ENCODE results near the gene VPS9D1. TPM values are rescaled to one million over a fixed set of nuclear protein-coding genes. Genes with fewer than 3 reads are reported as not detected.

The VPS9D1 gene
- total and polyA plus RNA-seq, 2 of the 4 experiments (the other 2 are of a cell fraction), result 1.8 to 20.3 TPM

DNA sequence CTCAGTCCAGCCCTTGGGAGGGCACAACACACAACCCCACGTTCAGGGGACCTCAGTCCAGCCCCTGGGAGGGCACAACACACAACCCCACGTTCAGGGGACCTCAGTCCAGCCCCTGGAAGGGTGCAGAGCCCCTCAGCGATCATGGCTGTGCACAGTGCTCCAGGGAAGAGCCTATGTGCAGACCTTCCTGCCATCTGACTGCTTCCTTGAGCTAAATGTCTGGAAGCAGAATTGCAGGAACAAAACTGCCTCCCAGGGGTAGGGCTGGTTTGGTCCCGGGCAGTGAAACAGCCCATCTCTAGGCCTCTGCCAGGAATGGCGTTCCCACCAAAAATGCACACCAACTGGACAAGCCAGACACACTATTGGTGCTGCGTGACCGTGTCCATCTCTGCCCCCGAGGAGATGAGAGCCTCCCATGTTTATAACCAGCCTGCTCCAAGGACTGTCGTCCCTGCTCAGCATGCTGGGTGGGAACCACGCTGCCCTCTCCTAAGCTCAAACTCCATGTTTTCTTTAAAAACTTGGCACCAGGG, 44.7 kb upstream of the VPS9D1 start:
- Histone ChIP-seq H3K23ac (ENCODE audit: low read depth, low read length) (no peak overlapping the region), H3K79me1 (ENCODE audit: low read depth in 1 of 2, low read length in 2 of 2) (peaks cover 0 to 3% of the 10 kb centered on the region in 2 experiments; a peak in 1 of 4 replicates), H3K4me3 (ENCODE audit: insufficient read depth, low read depth, low read length) (no peak overlapping the region), H4K91ac (ENCODE audit: insufficient read depth, low read depth, low read length) (no peak overlapping the region), H4K20me1 (ENCODE audit: insufficient read depth, low read length) (no peaks in the 10 kb centered on the region), H2BK15ac (ENCODE audit: low read depth, low read length) (no peak overlapping the region), H3K9me3 (ENCODE audit: control insufficient read depth, insufficient read depth, low read length) (no peaks in the 10 kb centered on the region), H3K9ac (ENCODE audit: low read depth, low read length) (no peak overlapping the region), H3K4me1 (ENCODE audit: control insufficient read depth, insufficient read depth, low read length) (no peaks in the 10 kb centered on the region), H3K36me3 (ENCODE audit: control insufficient read depth, insufficient read depth, low read length) (peaks cover 27% of the 10 kb centered on the region), H4K8ac (ENCODE audit: low read depth in 2 of 2, low read length in 2 of 2) (no peak overlapping the region), H3K4me2 (ENCODE audit: low read depth, low read length) (no peak overlapping the region), H2AFZ (replicated peaks; ENCODE audit: low read length, poor library complexity) (no peak overlapping the region), H3K14ac (replicated peaks; ENCODE audit: low read depth, low read length) (no peak overlapping the region), H3K18ac (ENCODE audit: low read depth, low read length) (no peak overlapping the region), H3K27ac (ENCODE audit: insufficient read depth, low read length) (no peak overlapping the region), H2BK20ac (ENCODE audit: low read depth, low read length) (no peak overlapping the region), H2AK5ac (ENCODE audit: low read depth, low read length) (no peak overlapping the region), H4K5ac (ENCODE audit: low read depth, low read length) (no peak overlapping the region), H3K56ac (ENCODE audit: extremely low read depth, insufficient read depth, low read length) (no peak overlapping the region), H3K27me3 (ENCODE audit: control insufficient read depth, insufficient read depth, low read length) (no peaks in the 10 kb centered on the region), H3K4ac (ENCODE audit: low read depth, low read length) (no peak overlapping the region), H2AK9ac (replicated peaks; ENCODE audit: low read depth, low read length, poor library complexity) (no peak overlapping the region), H3K9me1 (ENCODE audit: insufficient read depth, low read length) (no peaks in the 10 kb centered on the region), H2BK5ac (ENCODE audit: low read depth, low read length, poor library complexity, severe bottlenecking) (no peak overlapping the region), H2BK120ac (ENCODE audit: low read depth, low read length) (no peak overlapping the region)
- POLR2A ChIA-PET (ENCODE audit: unreplicated experiment), result no interaction called here
- DNase-seq, result no peak
- intact Hi-C loops (cut with micrococcal nuclease), result no loop called here
- no TSS peak for BruUV-seq (replicated peaks)
- ATAC-seq (ENCODE audit: low read depth), result no peak
- 75% methylated on average over 2 of the region's 10 CpGs; no CpG with 5 or more reads in 1 of the 2 experiments for WGBS, 2 experiments (ENCODE audit: extremely low coverage in 2 of 2, insufficient read length in 1 of 2)
- CTCF ChIA-PET, result no interaction called here
- in situ Hi-C loops (cut with MboI; ENCODE audit: low sequenced_read_pairs), result no loop called here
- no peak for TF ChIP-seq MAZ (IDR thresholded peaks at IDR 0.05; ENCODE audit: borderline replicate concordance, low read depth, low read length)
- TF ChIP-seq CHD1 (IDR thresholded peaks at IDR 0.05; ENCODE audit: low read depth, low read length), result no peak
- TF ChIP-seq, protein P1, sequence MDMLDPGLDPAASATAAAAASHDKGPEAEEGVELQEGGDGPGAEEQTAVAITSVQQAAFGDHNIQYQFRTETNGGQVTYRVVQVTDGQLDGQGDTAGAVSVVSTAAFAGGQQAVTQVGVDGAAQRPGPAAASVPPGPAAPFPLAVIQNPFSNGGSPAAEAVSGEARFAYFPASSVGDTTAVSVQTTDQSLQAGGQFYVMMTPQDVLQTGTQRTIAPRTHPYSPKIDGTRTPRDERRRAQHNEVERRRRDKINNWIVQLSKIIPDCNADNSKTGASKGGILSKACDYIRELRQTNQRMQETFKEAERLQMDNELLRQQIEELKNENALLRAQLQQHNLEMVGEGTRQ (IDR thresholded peaks at IDR 0.05; ENCODE audit: low read depth, low read length), result no peak
- no peak for TF ChIP-seq MAFK (IDR thresholded peaks at IDR 0.05; ENCODE audit: low read depth, low read length)
- no peak for TF ChIP-seq MXI1 (IDR thresholded peaks at IDR 0.05; ENCODE audit: borderline replicate concordance, low read depth, low read length)
- no peak for TF ChIP-seq BHLHE40 (IDR thresholded peaks at IDR 0.05; ENCODE audit: low read depth, low read length)
- TF ChIP-seq SMC3 (IDR thresholded peaks at IDR 0.05; ENCODE audit: low read depth, low read length), result no peak
- dilution Hi-C loops (cut with HindIII; ENCODE audit: low sequenced_read_pairs, unreplicated experiment), result no loop called here

Measured in IMR-90 (cell line).